Activated naive CD8-positive, alpha-beta T cell treated with anti-CD3 and anti-CD28 coated beads, Interleukin-2, amount 10 ng/mL, durations not matched to agents 7 days and 5 days (primary cell): ENCODE measurements around the gene CSK. TPM values are rescaled to one million over a fixed set of nuclear protein-coding genes. Genes with fewer than 3 reads are reported as not detected.

ENCODE experiments used
- ATAC-seq: fragments of 150-1000 bp; cut with Tn5 transposase; one replicate; pipeline ENCODE4 v1.10.0; 2021; ENCODE audit warnings: low read depth, moderate library complexity
- POLR2A ChIA-PET: fragments of 350-600 bp; sonication (Branson Sonifier 250); formaldehyde crosslinking; loops from one replicate; lab custom pipeline; 2021; ENCODE audit warnings: antibody characterized with exemption; lab: Charles Lee
- DNase-seq: peaks from one replicate; pipeline ENCODE4 v3.0.0; 2021
- H3K27ac Mint-ChIP-seq: one replicate; pipeline ENCODE4 v1.8.0; 2022; ENCODE audit warnings: mild to moderate bottlenecking, mixed read lengths
- H3K27me3 Mint-ChIP-seq: one replicate; pipeline ENCODE4 v1.8.0; 2022; ENCODE audit warnings: mild to moderate bottlenecking, moderate library complexity, mixed read lengths
- H3K36me3 Mint-ChIP-seq: one replicate; pipeline ENCODE4 v1.8.0; 2021; ENCODE audit warnings: mild to moderate bottlenecking, mixed read lengths
- H3K4me1 Mint-ChIP-seq: one replicate; pipeline ENCODE4 v1.8.0; 2021; ENCODE audit warnings: mixed read lengths
- H3K4me3 Mint-ChIP-seq: one replicate; pipeline ENCODE4 v1.8.0; 2022; ENCODE audit warnings: mild to moderate bottlenecking, moderate library complexity, mixed read lengths
- H3K9me3 Mint-ChIP-seq: one replicate; pipeline ENCODE4 v1.8.0; 2021; ENCODE audit warnings: mixed read lengths
- total RNA-seq, 2 experiments: library from RNA; stranded (reverse); gene quantifications; one replicate each; pipeline ENCODE4 v1.2.3, GENCODE V29; 2021

CSK gene
- total RNA-seq, 2 experiments from 2014 or later = 269 to 281 TPM

DNA sequence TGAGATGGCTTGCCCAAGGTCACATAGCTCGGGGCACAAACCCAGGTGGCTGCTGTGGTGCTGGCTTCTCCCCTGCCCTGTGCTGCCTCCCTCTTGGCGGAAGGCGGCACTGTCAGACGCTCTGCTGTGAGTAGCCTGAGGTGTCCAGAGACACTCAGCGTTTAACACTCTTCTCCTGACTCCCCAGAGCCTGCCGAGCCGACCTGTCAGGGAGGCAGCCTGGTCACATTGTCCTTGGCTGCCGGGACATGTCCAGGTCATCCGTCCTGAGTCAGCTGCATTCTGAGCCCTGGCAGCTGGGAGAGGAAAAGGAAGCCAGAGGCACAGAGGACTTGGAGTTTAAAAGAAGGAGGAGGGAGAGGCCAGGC lies 35.5 kb downstream of the CSK start:
- Mint-ChIP-seq H3K4me1 (peaks cover 7% of the 10 kb centered on the region), H3K9me3 (no peaks in the 10 kb centered on the region), H3K36me3 (no peaks in the 10 kb centered on the region), H3K27ac (no peak overlapping the region), H3K27me3 (peaks cover 5% of the 10 kb centered on the region), H3K4me3 (no peak overlapping the region)
- POLR2A ChIA-PET = interaction anchor here (0.5 kb wide), 1 partner anchor 11 kb away, joined by 3 read pairs; no protein-coding TSS in a partner anchor
- no peak for ATAC-seq
- DNase-seq = no peak

GRCh38 chr15:74820056-74820455 lies 38.2 kb downstream of the CSK start:
- Mint-ChIP-seq H3K4me1 (peaks cover 7% of the 10 kb centered on the region), H3K27ac (no peak overlapping the region), H3K36me3 (no peaks in the 10 kb centered on the region), H3K27me3 (peaks cover 6% of the 10 kb centered on the region), H3K9me3 (no peaks in the 10 kb centered on the region), H3K4me3 (no peak overlapping the region)
- ATAC-seq (no peak), DNase-seq (no peak)
- POLR2A ChIA-PET = interaction anchor here (0.7 kb wide), 1 partner anchor 24 kb away, joined by 3 read pairs; no protein-coding TSS in a partner anchor

- POLR2A ChIA-PET = interaction anchor here (0.6 to 1.2 kb wide), 2 partner anchors 13 to 59 kb away, joined by 4 to 5 read pairs; no protein-coding TSS in a partner anchor
- Mint-ChIP-seq H3K36me3 (no peaks in the 10 kb centered on the region), H3K4me3 (no peak overlapping the region), H3K27me3 (peaks cover 10% of the 10 kb centered on the region), H3K27ac (no peak overlapping the region), H3K4me1 (peaks cover 4% of the 10 kb centered on the region), H3K9me3 (no peaks in the 10 kb centered on the region)
- ATAC-seq = no peak
- no peak for DNase-seq
Observed at GRCh38 chr15:74821091-74821789, 39.4 kb downstream of the CSK start.

DNA sequence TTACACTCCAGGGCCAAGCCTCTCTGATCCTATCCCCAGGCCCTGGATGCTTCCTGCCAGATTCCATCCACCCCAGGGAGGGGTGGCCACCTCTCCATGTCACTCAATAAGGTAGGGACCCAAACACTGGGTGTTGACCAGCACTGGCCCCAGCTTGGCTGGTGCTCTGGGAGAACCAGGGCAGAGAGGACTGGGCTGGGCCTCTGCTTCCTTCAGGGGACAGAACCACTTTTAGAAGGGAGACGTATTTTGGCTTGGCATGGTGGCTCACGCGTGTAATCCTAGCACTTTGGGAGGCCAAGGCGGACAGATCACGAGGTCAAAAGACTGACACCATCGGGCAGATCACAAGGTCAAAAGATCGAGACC lies 39.9 kb downstream of the CSK start:
- no peaks in the 10 kb centered on the region for H3K36me3 Mint-ChIP-seq
- H3K4me1 Mint-ChIP-seq = peaks cover 4% of the 10 kb centered on the region
- H3K4me3 Mint-ChIP-seq = no peak overlapping the region
- H3K9me3 Mint-ChIP-seq = no peaks in the 10 kb centered on the region
- DNase-seq (no peak), ATAC-seq (no peak)
- H3K27me3 Mint-ChIP-seq = peaks cover 13% of the 10 kb centered on the region
- H3K27ac Mint-ChIP-seq = no peak overlapping the region
- POLR2A ChIA-PET = interaction anchor here (0.6 kb wide), 1 partner anchor 58 kb away, joined by 4 read pairs; no protein-coding TSS in a partner anchor

DNA sequence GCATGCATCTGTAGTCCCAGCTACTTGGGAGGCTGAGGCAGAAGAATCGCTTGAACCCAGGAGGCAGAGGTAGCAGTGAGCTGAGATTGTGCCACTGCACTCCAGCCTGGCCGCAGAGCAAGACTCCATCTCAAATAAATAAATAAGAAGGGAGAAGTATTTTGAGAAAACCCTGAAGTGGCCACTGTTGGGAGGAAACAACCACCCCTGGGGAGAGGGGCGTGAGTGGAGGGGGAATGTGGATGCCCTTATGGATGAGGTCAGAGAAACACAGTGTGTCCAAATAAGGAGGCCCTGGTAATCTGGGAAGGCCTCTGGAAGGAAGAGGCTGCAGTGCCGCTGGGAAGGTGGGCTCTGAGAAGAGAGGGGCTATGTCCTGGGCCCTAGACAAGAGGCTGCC lies 40.4 kb downstream of the CSK start:
- H3K27me3 Mint-ChIP-seq = peaks cover 18% of the 10 kb centered on the region
- H3K36me3 Mint-ChIP-seq = no peaks in the 10 kb centered on the region
- DNase-seq (no peak), ATAC-seq (no peak)
- peaks cover 4% of the 10 kb centered on the region for H3K4me1 Mint-ChIP-seq
- H3K27ac Mint-ChIP-seq = no peak overlapping the region
- no peaks in the 10 kb centered on the region for H3K9me3 Mint-ChIP-seq
- no peak overlapping the region for H3K4me3 Mint-ChIP-seq
- POLR2A ChIA-PET = interaction anchor here (0.6 kb wide), 1 partner anchor 10 kb away, joined by 3 read pairs; no protein-coding TSS in a partner anchor

DNA sequence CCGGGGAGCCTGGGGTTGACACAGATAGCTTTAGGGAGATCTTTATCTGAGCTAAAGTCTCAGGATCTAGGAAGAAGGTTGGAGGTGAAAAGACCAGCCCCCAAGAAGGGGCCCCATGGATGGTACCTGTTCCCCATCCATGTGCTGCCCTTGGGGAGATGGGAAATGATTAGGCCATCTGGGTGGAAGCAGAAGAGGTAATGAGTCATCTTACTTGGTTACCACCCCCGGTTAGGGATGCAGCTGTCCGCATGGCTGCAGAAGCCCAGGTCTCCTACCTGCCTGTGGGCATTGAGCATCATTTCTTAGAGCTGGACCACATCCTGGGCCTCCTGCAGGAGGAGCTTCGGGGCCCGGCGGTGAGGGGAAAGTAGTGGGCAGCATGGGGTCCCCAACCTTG lies 41.4 kb downstream of the CSK start:
- H3K4me3 Mint-ChIP-seq = no peak overlapping the region
- no peaks in the 10 kb centered on the region for H3K9me3 Mint-ChIP-seq
- H3K4me1 Mint-ChIP-seq = peaks cover 4% of the 10 kb centered on the region
- no peak for ATAC-seq
- POLR2A ChIA-PET = no interaction called here
- peaks cover 28% of the 10 kb centered on the region for H3K27me3 Mint-ChIP-seq
- H3K36me3 Mint-ChIP-seq = no peaks in the 10 kb centered on the region
- H3K27ac Mint-ChIP-seq = no peak overlapping the region
- no peak for DNase-seq

GRCh38 chr15:74824976-74825375 lies 43.1 kb downstream of the CSK start:
- Mint-ChIP-seq H3K9me3 (no peaks in the 10 kb centered on the region), H3K36me3 (no peaks in the 10 kb centered on the region), H3K27me3 (peaks cover 36% of the 10 kb centered on the region), H3K27ac (no peak overlapping the region), H3K4me1 (no peaks in the 10 kb centered on the region), H3K4me3 (no peak overlapping the region)
- ATAC-seq (no peak), DNase-seq (no peak)
- POLR2A ChIA-PET = interaction anchor here (1.9 kb wide), 1 partner anchor 53 kb away, joined by 5 read pairs; no protein-coding TSS in a partner anchor

DNA sequence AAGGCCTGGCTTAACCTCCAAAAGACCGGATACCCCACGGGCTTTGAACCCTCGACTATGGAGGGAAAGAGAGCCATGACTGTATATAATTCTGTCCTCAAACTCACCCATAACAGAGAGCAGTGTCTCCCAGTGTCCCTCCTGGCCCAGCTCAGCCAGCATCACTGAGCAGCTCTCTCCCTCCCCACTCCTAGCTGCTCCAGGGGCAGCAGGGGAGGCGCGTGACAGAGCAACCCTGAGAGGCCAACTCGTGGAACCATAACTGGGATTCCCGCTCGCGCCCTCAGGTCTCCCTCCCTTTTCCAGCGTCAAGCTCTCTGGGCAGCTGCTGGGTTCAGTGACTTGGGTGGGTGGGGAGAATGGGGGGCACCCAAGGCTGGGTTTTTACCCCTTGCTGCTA lies 44.0 kb downstream of the CSK start:
- H3K27ac Mint-ChIP-seq = no peak overlapping the region

DNA sequence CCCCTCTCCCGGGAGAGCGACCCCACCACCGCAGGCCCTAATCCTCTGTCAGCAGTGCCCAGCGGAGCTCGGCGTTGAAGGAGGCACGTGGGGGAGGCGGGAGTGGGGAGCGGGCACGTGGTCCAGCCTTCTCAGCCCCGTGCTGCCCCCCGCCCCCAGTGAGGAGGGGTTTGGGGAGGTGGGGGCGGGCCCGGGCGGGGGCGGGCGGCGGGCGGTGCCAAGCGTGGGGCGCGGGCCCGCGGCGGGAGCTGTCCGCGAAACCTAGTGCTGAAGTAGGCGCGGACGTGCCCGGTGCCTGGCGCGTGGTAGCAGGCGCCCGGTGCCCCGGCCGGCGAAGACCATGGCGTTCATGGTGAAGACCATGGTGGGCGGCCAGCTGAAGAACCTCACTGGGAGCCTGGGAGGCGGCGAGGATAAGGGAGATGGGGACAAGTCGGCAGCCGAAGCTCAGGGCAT lies 44.5 kb downstream of the CSK start, which contains the start of gene CPLX3:
TSS of gene CPLX3 (plus strand) at position 264 of the 456 bp plus-strand sequence. CDS start at position 341, 77 bp downstream.
- Mint-ChIP-seq H3K4me1 (no peaks in the 10 kb centered on the region), H3K4me3 (no peak within 1 kb of the TSS), H3K36me3 (no peaks in the 10 kb centered on the region), H3K27me3 (peaks cover 36% of the 10 kb centered on the region), H3K27ac (no peak within 1 kb of the TSS), H3K9me3 (no peaks in the 10 kb centered on the region)
- peak; percentile 58 for ATAC-seq
- POLR2A ChIA-PET = interaction anchor here (0.9 to 1.9 kb wide), 3 partner anchors 46 to 55 kb away, joined by 4 to 5 read pairs (median 5); no protein-coding TSS in a partner anchor
- peak; percentile 80 for DNase-seq

More for the DNA sequence above, 44.0 kb downstream of the CSK start:
- H3K4me3 Mint-ChIP-seq = no peak overlapping the region
- no peaks in the 10 kb centered on the region for H3K9me3 Mint-ChIP-seq
- peaks cover 36% of the 10 kb centered on the region for H3K27me3 Mint-ChIP-seq
- no peaks in the 10 kb centered on the region for H3K4me1 Mint-ChIP-seq
- ATAC-seq (no peak), DNase-seq (no peak)
- no peaks in the 10 kb centered on the region for H3K36me3 Mint-ChIP-seq
- POLR2A ChIA-PET = interaction anchor here (1.3 to 1.9 kb wide), 2 partner anchors 46 to 54 kb away, joined by 5 read pairs; no protein-coding TSS in a partner anchor

GRCh38 chr15:74826921-74827320 lies 45.0 kb downstream of the CSK start:
- peaks cover 36% of the 10 kb centered on the region for H3K27me3 Mint-ChIP-seq
- no peaks in the 10 kb centered on the region for H3K9me3 Mint-ChIP-seq
- H3K27ac Mint-ChIP-seq = no peak overlapping the region
- no peaks in the 10 kb centered on the region for H3K4me1 Mint-ChIP-seq
- no peak for DNase-seq
- no peak for ATAC-seq
- no peak overlapping the region for H3K4me3 Mint-ChIP-seq
- POLR2A ChIA-PET = interaction anchor here (0.9 kb wide), 1 partner anchor 56 kb away, joined by 4 read pairs; no protein-coding TSS in a partner anchor
- H3K36me3 Mint-ChIP-seq = no peaks in the 10 kb centered on the region

DNA sequence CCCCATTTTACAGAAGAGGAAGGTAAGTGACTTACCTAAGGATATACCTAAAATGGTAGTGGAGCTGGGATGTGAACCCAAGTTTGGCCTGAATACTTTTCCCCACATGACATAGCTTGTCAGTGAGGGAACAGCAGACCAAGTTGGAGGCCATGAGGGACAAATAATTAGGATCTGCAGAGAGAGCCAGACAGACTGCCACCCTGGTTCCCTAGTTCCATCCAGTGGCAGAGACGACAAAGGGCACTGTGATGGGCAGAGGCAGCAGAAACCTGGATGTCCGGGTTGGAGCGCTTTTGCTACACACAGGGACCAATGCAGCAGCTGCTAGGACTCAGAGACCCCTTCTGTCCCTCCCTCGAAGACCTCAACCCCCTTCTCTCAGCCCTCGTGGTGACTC lies 45.7 kb downstream of the CSK start:
- DNase-seq (no peak), ATAC-seq (no peak)
- no peaks in the 10 kb centered on the region for H3K4me1 Mint-ChIP-seq
- no peaks in the 10 kb centered on the region for H3K9me3 Mint-ChIP-seq
- H3K27me3 Mint-ChIP-seq = peaks cover 36% of the 10 kb centered on the region
- H3K27ac Mint-ChIP-seq = no peak overlapping the region
- H3K4me3 Mint-ChIP-seq = no peak overlapping the region
- H3K36me3 Mint-ChIP-seq = no peaks in the 10 kb centered on the region
- POLR2A ChIA-PET = interaction anchor here (0.9 kb wide), 1 partner anchor 56 kb away, joined by 4 read pairs; no protein-coding TSS in a partner anchor

GRCh38 chr15:74828835-74829234 lies 47.0 kb downstream of the CSK start:
- Mint-ChIP-seq H3K4me1 (no peaks in the 10 kb centered on the region), H3K4me3 (no peak overlapping the region), H3K36me3 (no peaks in the 10 kb centered on the region), H3K27me3 (peaks cover 34% of the 10 kb centered on the region), H3K9me3 (no peaks in the 10 kb centered on the region), H3K27ac (no peak overlapping the region)
- DNase-seq = no peak
- ATAC-seq = no peak
- POLR2A ChIA-PET = interaction anchor here (0.6 kb wide), 1 partner anchor 367 kb away, joined by 4 read pairs; no protein-coding TSS in a partner anchor

DNA sequence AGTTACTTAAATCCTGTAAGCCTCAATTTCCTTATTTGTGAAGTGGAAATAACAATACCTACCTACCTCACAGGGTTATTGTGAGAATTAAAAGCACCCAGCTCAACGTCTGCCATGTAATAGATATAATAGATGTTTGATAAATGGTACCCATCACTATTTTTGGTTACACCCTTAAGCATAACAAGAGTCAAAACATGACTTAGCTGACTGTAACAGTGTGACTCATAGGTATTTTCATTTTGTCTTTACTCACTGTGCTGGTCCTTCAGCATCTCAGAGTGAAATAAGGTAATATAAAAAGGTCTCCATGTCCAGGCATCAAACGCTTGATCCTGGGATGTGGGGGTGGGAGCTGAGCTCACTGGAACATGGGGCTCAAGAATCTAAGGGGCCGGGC lies 47.6 kb downstream of the CSK start:
- H3K27ac Mint-ChIP-seq = no peak overlapping the region
- no peaks in the 10 kb centered on the region for H3K9me3 Mint-ChIP-seq
- no peak for DNase-seq
- H3K4me1 Mint-ChIP-seq = no peaks in the 10 kb centered on the region
- H3K27me3 Mint-ChIP-seq = peaks cover 34% of the 10 kb centered on the region
- POLR2A ChIA-PET = interaction anchor here (0.7 kb wide), 1 partner anchor 138 kb away, joined by 3 read pairs; no protein-coding TSS in a partner anchor
- ATAC-seq = no peak
- no peak overlapping the region for H3K4me3 Mint-ChIP-seq
- no peaks in the 10 kb centered on the region for H3K36me3 Mint-ChIP-seq
